HG03060 (cell line): Measurements from ENCODE around the gene TANC1.

Source experiments
- ATAC-seq: cut with Tn5 transposase; IDR thresholded peaks from one replicate; pipeline ENCODE4 v1.9.1; 2021; ENCODE audit warnings: low read depth, moderate number of reproducible peaks; ENCODE audit not compliant: unreplicated experiment

Gene TANC1

GRCh38 chr2:159232456-159233170 is 264.2 kb downstream of the TANC1 start:
- ATAC-seq, result no peak

GRCh38 chr2:159234868-159235267 is 266.4 kb downstream of the TANC1 start:
- ATAC-seq, result no peak

- no peak for ATAC-seq
Measured at GRCh38 chr2:159243529-159243928, 275.1 kb downstream of the TANC1 start.

- ATAC-seq, result no peak
Measured at GRCh38 chr2:159246325-159246988, 278.0 kb downstream of the TANC1 start.

- ATAC-seq, result no peak
Measured at GRCh38 chr2:159249990-159250715, 281.7 kb downstream of the TANC1 start.

- ATAC-seq, result no peak
Measured at GRCh38 chr2:159251296-159252173, 283.1 kb downstream of the TANC1 start.

GRCh38 chr2:159252905-159253304 is 284.5 kb downstream of the TANC1 start:
- ATAC-seq, result no peak

GRCh38 chr2:159256159-159256558 is 287.7 kb downstream of the TANC1 start:
- ATAC-seq, result no peak

GRCh38 chr2:159262226-159262625 is 293.8 kb downstream of the TANC1 start:
- no peak for ATAC-seq

GRCh38 chr2:159262904-159263303 is 294.5 kb downstream of the TANC1 start:
- no peak for ATAC-seq

GRCh38 chr2:159265171-159265576 is 296.7 kb downstream of the TANC1 start:
- ATAC-seq, result no peak

- no peak for ATAC-seq
Measured at GRCh38 chr2:159266554-159266953, 298.1 kb downstream of the TANC1 start.

GRCh38 chr2:159267921-159268320 is 299.5 kb downstream of the TANC1 start:
- ATAC-seq, result no peak

- no peak for ATAC-seq
Measured at GRCh38 chr2:159270744-159271379, 302.4 kb downstream of the TANC1 start.

GRCh38 chr2:159272156-159272555 is 303.7 kb downstream of the TANC1 start:
- no peak for ATAC-seq

GRCh38 chr2:159275111-159275510 is 306.7 kb downstream of the TANC1 start:
- no peak for ATAC-seq

GRCh38 chr2:159279700-159280099 is 311.3 kb downstream of the TANC1 start:
- no peak for ATAC-seq

GRCh38 chr2:159281002-159281401 is 312.6 kb downstream of the TANC1 start:
- no peak for ATAC-seq
